HG02981 (cell line): Measurements from ENCODE around the gene HLX.

ENCODE experiments used
- ATAC-seq: cut with Tn5 transposase; IDR thresholded peaks from one replicate; pipeline ENCODE4 v1.9.1; 2021; ENCODE audit warnings: mild to moderate bottlenecking, moderate library complexity; ENCODE audit not compliant: unreplicated experiment

The HLX gene

GRCh38 chr1:220922951-220923350, 43.7 kb downstream of the HLX start:
- no peak for ATAC-seq

GRCh38 chr1:220924331-220924970, 45.2 kb downstream of the HLX start:
- ATAC-seq, result no peak

GRCh38 chr1:220925707-220926106, 46.5 kb downstream of the HLX start:
- ATAC-seq, result no peak

GRCh38 chr1:220926146-220926545, 46.9 kb downstream of the HLX start:
- ATAC-seq, result no peak

- ATAC-seq, result no peak
Observed at GRCh38 chr1:220927442-220927841, 48.2 kb downstream of the HLX start.

GRCh38 chr1:220928320-220928719, 49.1 kb downstream of the HLX start:
- ATAC-seq, result no peak

GRCh38 chr1:220928725-220929300, 49.6 kb downstream of the HLX start:
- no peak for ATAC-seq

- no peak for ATAC-seq
Observed at GRCh38 chr1:220929304-220929703, 50.1 kb downstream of the HLX start.
